Naive thymus-derived CD4-positive, alpha-beta T cell (primary cell): ENCODE results near the gene EIF4ENIF1. TPM values are rescaled to one million over a fixed set of nuclear protein-coding genes. Genes with fewer than 3 reads are reported as not detected.
"Not testable (repeated sequence)": the region's sequence is repeated elsewhere in the genome, so short reads cannot be mapped to it uniquely, and the experiment has no call there.

Experiments
- ATAC-seq: fragments of 150-1000 bp; cut with Tn5 transposase; 2 replicates; pipeline ENCODE4 v1.10.0; 2021; ENCODE audit warnings: mild to moderate bottlenecking, moderate library complexity
- CTCF ChIA-PET: fragments of 350-600 bp; sonication (Branson Sonifier 250); formaldehyde crosslinking; loops from one replicate; lab custom pipeline; 2021; ENCODE audit warnings: antibody characterized with exemption; lab: Charles Lee
- POLR2A ChIA-PET: fragments of 350-600 bp; sonication (Branson Sonifier 250); formaldehyde crosslinking; loops from one replicate; lab custom pipeline; 2021; ENCODE audit warnings: antibody characterized with exemption, inconsistent platforms; lab: Charles Lee
- DNase-seq, 9 donors: peaks; one replicate each; pipeline versions ENCODE4 v3.0.0 to v3.0.0-alpha.2; 2020 to 2022; ENCODE audit warnings: mixed read lengths in 1 of 9
- H3K27ac ChIP-seq: one replicate; pipeline ENCODE4 v1.7.0; 2013; ENCODE audit warnings: mild to moderate bottlenecking, low read depth, low read length, moderate library complexity
- H3K27me3 ChIP-seq, 2 donors: one replicate each; pipeline ENCODE4 v1.7.0; 2013; ENCODE audit warnings: low read length in 2 of 2, mild to moderate bottlenecking in 2 of 2, moderate library complexity in 2 of 2; ENCODE audit not compliant: control insufficient read depth in 2 of 2, insufficient read depth in 2 of 2
- H3K36me3 ChIP-seq, 3 experiments: 1 replicate in 2 of 3; 2 replicates in 1 of 3; pipeline ENCODE4 v1.7.0; 2013; ENCODE audit warnings: low read length in 3 of 3, mild to moderate bottlenecking in 3 of 3, moderate library complexity in 1 of 3; ENCODE audit not compliant: insufficient read depth in 3 of 3, control insufficient read depth in 2 of 3
- H3K4me1 ChIP-seq, 2 donors: one replicate each; pipeline ENCODE4 v1.7.0; 2013; ENCODE audit warnings: low read length in 2 of 2, mild to moderate bottlenecking in 2 of 2, moderate library complexity in 1 of 2; ENCODE audit not compliant: control insufficient read depth in 2 of 2, insufficient read depth in 2 of 2
- H3K4me3 ChIP-seq: 2 replicates; pipeline ENCODE4 v1.7.0; 2013; ENCODE audit warnings: mild to moderate bottlenecking, low read length
- H3K9me3 ChIP-seq, 3 experiments: 1 replicate in 2 of 3; 2 replicates in 1 of 3; pipeline ENCODE4 v1.7.0; 2013; ENCODE audit warnings: low read length in 3 of 3; ENCODE audit not compliant: control insufficient read depth in 2 of 3
- H3K27ac Mint-ChIP-seq, 9 donors: one replicate each; pipeline ENCODE4 v1.8.0; 2020 to 2022; ENCODE audit warnings: mixed read lengths in 9 of 9, mild to moderate bottlenecking in 8 of 9, moderate library complexity in 5 of 9, inconsistent platforms in 2 of 9
- H3K27me3 Mint-ChIP-seq, 5 donors: one replicate each; pipeline ENCODE4 v1.8.0; 2021 to 2022; ENCODE audit warnings: mixed read lengths in 5 of 5, mild to moderate bottlenecking in 1 of 5
- H3K36me3 Mint-ChIP-seq, 5 donors: one replicate each; pipeline ENCODE4 v1.8.0; 2020 to 2022; ENCODE audit warnings: mixed read lengths in 5 of 5, mild to moderate bottlenecking in 3 of 5, inconsistent platforms in 1 of 5
- H3K4me1 Mint-ChIP-seq, 7 donors: one replicate each; pipeline ENCODE4 v1.8.0; 2020 to 2022; ENCODE audit warnings: mixed read lengths in 7 of 7, mild to moderate bottlenecking in 3 of 7, inconsistent platforms in 1 of 7
- H3K4me3 Mint-ChIP-seq, 10 donors: one replicate each; pipeline ENCODE4 v1.8.0; 2020 to 2022; ENCODE audit warnings: mild to moderate bottlenecking in 10 of 10, mixed read lengths in 10 of 10, moderate library complexity in 6 of 10, inconsistent platforms in 2 of 10
- H3K9me3 Mint-ChIP-seq, 11 donors: one replicate each; pipeline ENCODE4 v1.8.0; 2020 to 2022; ENCODE audit warnings: mixed read lengths in 11 of 11, mild to moderate bottlenecking in 4 of 11, inconsistent platforms in 1 of 11, moderate library complexity in 1 of 11
- intact Hi-C, 2 donors: fragments of 100-400 bp; cut with micrococcal nuclease; formaldehyde crosslinking; loops; one replicate each; pipeline ENCODE4 v1.15.1; 2023
- polyA plus RNA-seq, 2 donors: library from polyadenylated mRNA; unstranded; fragments of 300-500 nt; fragmentation: Illumina TruSeq; gene quantifications; one replicate each; pipeline ENCODE4 v1.2.3, GENCODE V29; 2021
- total RNA-seq, 6 experiments: library from RNA in 5 of 6; stranded (reverse) in 5 of 6; gene quantifications; 1 replicate in 5 of 6; 2 replicates in 1 of 6; pipeline ENCODE4 v1.2.3 and lab custom pipeline; 2021 to 2026

EIF4ENIF1 gene
- total and polyA plus RNA-seq, 7 experiments from 2014 or later: 12.8 to 46.5 (median 26.9) TPM

- H3K27me3 Mint-ChIP-seq: no peaks in the 10 kb centered on the region
- H3K27ac ChIP-seq: no peak overlapping the region
- peaks cover 0 to under 1% (median 0%) of the 10 kb centered on the region in 11 donors for H3K9me3 Mint-ChIP-seq
- ChIA-PET POLR2A (interaction anchor here (0.6 kb wide), 1 partner anchor 194 kb away, joined by 3 read pairs; no protein-coding TSS in a partner anchor), CTCF (interaction anchor here (0.6 kb wide), 1 partner anchor 295 kb away, joined by 3 read pairs; no protein-coding TSS in a partner anchor)
- no peak for ATAC-seq
- no peaks in the 10 kb centered on the region for H3K9me3 ChIP-seq
- peaks cover 0 to 49% (median 15%) of the 10 kb centered on the region in 3 experiments for H3K36me3 ChIP-seq
- H3K4me1 Mint-ChIP-seq: peaks cover 10 to 57% (median 35%) of the 10 kb centered on the region in 7 donors
- no peaks in the 10 kb centered on the region for H3K27me3 ChIP-seq
- H3K27ac Mint-ChIP-seq: peak overlapping the region in 4 of 9 donors; percentile 2 to 72 (median 49)
- H3K4me3 Mint-ChIP-seq: no peak overlapping the region
- H3K36me3 Mint-ChIP-seq: peaks cover 0 to 45% (median 27%) of the 10 kb centered on the region in 5 donors
- H3K4me3 ChIP-seq: no peak overlapping the region
- no peak for DNase-seq
- no peaks in the 10 kb centered on the region for H3K4me1 ChIP-seq
- intact Hi-C loops: no loop called here
These were observed 41.2 kb upstream of the EIF4ENIF1 start for GRCh38 chr22:31530823-31531195.

GRCh38 chr22:31526270-31526669, 36.6 kb upstream of the EIF4ENIF1 start:
- H3K27me3 ChIP-seq: no peaks in the 10 kb centered on the region

GRCh38 chr22:31524132-31524531, 34.5 kb upstream of the EIF4ENIF1 start:
- Mint-ChIP-seq H3K36me3 (peaks cover 0 to 50% (median 34%) of the 10 kb centered on the region in 5 donors), H3K27ac (peak overlapping the region in 1 of 9 donors; percentile 78), H3K4me3 (peak overlapping the region in 2 of 10 donors; percentile 7 to 39), H3K4me1 (peaks cover 21 to 58% (median 43%) of the 10 kb centered on the region in 7 donors)
- H3K4me3 ChIP-seq, H3K9me3 ChIP-seq, H3K27ac ChIP-seq, H3K27me3 ChIP-seq, DNase-seq, H3K27me3 Mint-ChIP-seq, ATAC-seq, H3K9me3 Mint-ChIP-seq: not testable (repeated sequence)
- peaks cover 0 to 12% of the 10 kb centered on the region in 2 donors for H3K4me1 ChIP-seq
- H3K36me3 ChIP-seq: peaks cover 0 to 37% (median 9%) of the 10 kb centered on the region in 3 experiments
- POLR2A ChIA-PET: interaction anchor here (0.6 kb wide), 1 partner anchor 11 kb away, joined by 3 read pairs; no protein-coding TSS in a partner anchor
- CTCF ChIA-PET: interaction anchor here (0.7 kb wide), 1 partner anchor 398 kb away, joined by 4 read pairs; no protein-coding TSS in a partner anchor
- intact Hi-C loops: loop anchor here in 1 of 2 donors (2.0 kb wide), 1 partner anchor 27 kb away; the partner anchor contains the start of gene SFI1

More at GRCh38 chr22:31526270-31526669, 36.6 kb upstream of the EIF4ENIF1 start:
- Histone ChIP-seq H3K9me3 (no peaks in the 10 kb centered on the region), H3K4me1 (peaks cover 0 to 12% of the 10 kb centered on the region in 2 donors), H3K4me3 (no peak overlapping the region), H3K27ac (no peak overlapping the region), H3K36me3 (peaks cover 0 to 46% (median 15%) of the 10 kb centered on the region in 3 experiments)
- DNase-seq: peak in 2 of 9 donors; percentile 17 to 46
- POLR2A ChIA-PET: interaction anchor here (1.1 kb wide), 1 partner anchor 36 kb away, joined by 4 read pairs; no protein-coding TSS in a partner anchor
- Mint-ChIP-seq H3K4me1 (peaks cover 21 to 52% (median 41%) of the 10 kb centered on the region in 7 donors), H3K36me3 (peaks cover 0 to 51% (median 31%) of the 10 kb centered on the region in 5 donors), H3K9me3 (peaks cover 0 to 5% (median 0%) of the 10 kb centered on the region in 11 donors), H3K27me3 (no peaks in the 10 kb centered on the region), H3K27ac (peak overlapping the region in 7 of 9 donors; percentile 4 to 77 (median 55)), H3K4me3 (peak overlapping the region in 1 of 10 donors; percentile 27)
- CTCF ChIA-PET: no interaction called here
- ATAC-seq: peak; percentile 75
- intact Hi-C loops: no loop called here

GRCh38 chr22:31520051-31520450, 30.4 kb upstream of the EIF4ENIF1 start:
- DNase-seq (no peak), ATAC-seq (no peak)
- POLR2A ChIA-PET: no interaction called here
- H3K36me3 Mint-ChIP-seq: peaks cover 0 to 35% (median 26%) of the 10 kb centered on the region in 5 donors
- no peak overlapping the region for H3K27ac ChIP-seq
- no peaks in the 10 kb centered on the region for H3K9me3 Mint-ChIP-seq
- peaks cover 0 to 36% (median 5%) of the 10 kb centered on the region in 3 experiments for H3K36me3 ChIP-seq
- no peak overlapping the region for H3K4me3 Mint-ChIP-seq
- no peak overlapping the region for H3K4me3 ChIP-seq
- peak overlapping the region in 7 of 9 donors; percentile 2 to 51 (median 38) for H3K27ac Mint-ChIP-seq
- H3K27me3 ChIP-seq: no peaks in the 10 kb centered on the region
- intact Hi-C loops: no loop called here
- no peaks in the 10 kb centered on the region for H3K27me3 Mint-ChIP-seq
- H3K9me3 ChIP-seq: no peaks in the 10 kb centered on the region
- peaks cover 0 to 8% of the 10 kb centered on the region in 2 donors for H3K4me1 ChIP-seq
- CTCF ChIA-PET: interaction anchor here (0.7 kb wide), 1 partner anchor 12 kb away, joined by 4 read pairs; no protein-coding TSS in a partner anchor
- H3K4me1 Mint-ChIP-seq: peaks cover 20 to 63% (median 45%) of the 10 kb centered on the region in 7 donors

GRCh38 chr22:31509061-31509762, 19.6 kb upstream of the EIF4ENIF1 start:
- peaks cover 6 to 52% (median 41%) of the 10 kb centered on the region in 5 donors for H3K36me3 Mint-ChIP-seq
- H3K27me3 ChIP-seq: no peaks in the 10 kb centered on the region
- H3K4me1 ChIP-seq: peaks cover 5 to 9% of the 10 kb centered on the region in 2 donors
- H3K27me3 Mint-ChIP-seq: no peaks in the 10 kb centered on the region
- peaks cover 0 to 7% (median 0%) of the 10 kb centered on the region in 11 donors for H3K9me3 Mint-ChIP-seq
- H3K4me3 ChIP-seq: no peak overlapping the region
- POLR2A ChIA-PET: no interaction called here
- H3K4me3 Mint-ChIP-seq: peak overlapping the region in 1 of 10 donors; percentile 13
- peaks cover 0 to 35% (median 5%) of the 10 kb centered on the region in 3 experiments for H3K36me3 ChIP-seq
- intact Hi-C loops: loop anchor here in 1 of 2 donors (2.0 kb wide), 1 partner anchor 48 kb away; no protein-coding TSS in a partner anchor
- H3K27ac Mint-ChIP-seq: peak overlapping the region in 7 of 9 donors; percentile 15 to 72 (median 33)
- DNase-seq (no peak), ATAC-seq (no peak)
- H3K27ac ChIP-seq: no peak overlapping the region
- peaks cover 13 to 62% (median 54%) of the 10 kb centered on the region in 7 donors for H3K4me1 Mint-ChIP-seq
- CTCF ChIA-PET: no interaction called here
- no peaks in the 10 kb centered on the region for H3K9me3 ChIP-seq

GRCh38 chr22:31508536-31508935, 18.9 kb upstream of the EIF4ENIF1 start:
- Mint-ChIP-seq H3K36me3 (peaks cover 6 to 54% (median 41%) of the 10 kb centered on the region in 5 donors), H3K4me3 (peak overlapping the region in 3 of 10 donors; percentile 8 to 26 (median 13)), H3K27me3 (no peaks in the 10 kb centered on the region), H3K9me3 (peaks cover 0 to 7% (median 0%) of the 10 kb centered on the region in 11 donors), H3K4me1 (peaks cover 17 to 68% (median 60%) of the 10 kb centered on the region in 7 donors), H3K27ac (peak overlapping the region in 7 of 9 donors; percentile 4 to 72 (median 42))
- intact Hi-C loops: loop anchor here in 1 of 2 donors (2.0 kb wide), 1 partner anchor 48 kb away; no protein-coding TSS in a partner anchor
- CTCF ChIA-PET: interaction anchor here (0.6 kb wide), 1 partner anchor 12 kb away, joined by 4 read pairs; no protein-coding TSS in a partner anchor
- H3K4me1 ChIP-seq: peaks cover 9 to 10% of the 10 kb centered on the region in 2 donors
- H3K27ac ChIP-seq: no peak overlapping the region
- DNase-seq (no peak), ATAC-seq (no peak)
- H3K9me3 ChIP-seq: no peaks in the 10 kb centered on the region
- no peak overlapping the region for H3K4me3 ChIP-seq
- POLR2A ChIA-PET: interaction anchor here (0.5 to 0.6 kb wide), 2 partner anchors 23 to 73 kb away, joined by 3 to 4 read pairs; no protein-coding TSS in a partner anchor
- H3K36me3 ChIP-seq: peaks cover 0 to 35% (median 5%) of the 10 kb centered on the region in 3 experiments
- H3K27me3 ChIP-seq: no peaks in the 10 kb centered on the region
